ENCODE data around the gene CRISPLD2.
"Not testable (repeated sequence)": the region's sequence is repeated elsewhere in the genome, so short reads cannot be mapped to it uniquely, and the experiment has no call there.

CRISPLD2 gene

DNA sequence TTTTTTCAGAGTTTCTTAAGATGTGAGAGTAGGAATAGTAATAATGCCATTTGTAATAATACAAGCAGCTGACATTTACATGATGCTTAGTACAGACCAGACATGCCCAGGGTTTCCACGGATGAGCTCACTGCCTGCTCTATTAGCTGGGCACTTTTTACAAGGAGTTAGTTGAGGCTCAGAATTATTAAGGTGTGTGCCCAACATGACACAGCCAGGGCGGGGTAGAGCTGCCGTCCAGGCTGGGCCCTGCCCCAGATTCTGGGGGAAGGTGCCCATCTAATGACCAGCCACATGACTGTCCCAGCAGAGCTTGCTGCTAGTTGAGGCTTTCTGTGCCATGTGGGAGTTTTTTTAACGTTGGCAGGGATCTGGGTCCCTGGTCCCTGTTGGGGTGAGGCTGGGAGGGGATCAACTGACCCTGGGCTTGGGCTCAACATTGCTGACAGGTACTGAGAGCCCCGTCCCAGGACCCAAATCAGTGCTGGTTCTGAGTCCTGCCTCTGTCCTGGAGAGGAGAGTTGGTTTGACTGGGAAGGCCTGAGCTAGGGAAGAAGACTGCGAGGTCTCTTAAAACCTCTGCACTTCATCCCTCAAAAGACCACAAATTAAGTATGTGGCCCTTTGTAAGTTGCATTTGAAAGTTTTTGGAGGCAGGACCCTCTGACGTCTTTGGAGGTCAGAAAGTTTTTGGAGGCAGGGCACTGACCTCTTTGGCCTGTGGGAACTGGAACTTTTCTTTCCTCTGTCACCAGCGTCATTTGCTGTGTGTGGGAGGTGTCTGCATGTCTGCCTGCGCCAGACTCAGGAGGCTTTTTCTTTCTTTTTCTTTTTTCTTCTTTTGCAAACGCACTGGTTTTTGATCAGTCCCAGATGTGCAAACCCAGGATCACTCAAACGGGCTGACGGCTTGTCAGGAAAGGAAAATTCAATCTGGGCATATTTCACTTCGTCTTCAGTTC lies 2.2 kb downstream of the CRISPLD2 start:
- DNase-seq (ENCODE audit: low read depth in 2 of 3, low spot score in 1 of 3) = no peak

DNA sequence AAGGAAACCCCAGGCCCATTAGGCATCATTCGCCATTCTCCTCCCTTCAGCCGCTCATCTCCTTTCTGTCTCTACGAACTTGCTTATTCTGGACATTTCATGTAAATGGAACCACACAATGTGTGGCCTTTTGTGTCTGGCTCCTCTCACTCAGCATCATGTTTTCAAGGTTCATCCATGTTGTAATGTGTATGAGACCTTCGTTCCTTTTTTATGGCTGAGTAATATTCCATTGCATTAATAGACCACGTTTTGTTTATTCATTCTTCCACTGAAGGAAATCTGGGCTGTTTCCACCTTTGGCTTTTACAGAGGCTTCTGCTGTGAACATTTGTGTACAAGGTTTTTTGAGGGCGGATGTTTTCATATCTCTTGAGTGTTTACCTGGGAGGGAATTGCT lies 3.2 kb downstream of the CRISPLD2 start:
- no peak for DNase-seq (ENCODE audit: low read depth in 2 of 3, low spot score in 1 of 3)

DNA sequence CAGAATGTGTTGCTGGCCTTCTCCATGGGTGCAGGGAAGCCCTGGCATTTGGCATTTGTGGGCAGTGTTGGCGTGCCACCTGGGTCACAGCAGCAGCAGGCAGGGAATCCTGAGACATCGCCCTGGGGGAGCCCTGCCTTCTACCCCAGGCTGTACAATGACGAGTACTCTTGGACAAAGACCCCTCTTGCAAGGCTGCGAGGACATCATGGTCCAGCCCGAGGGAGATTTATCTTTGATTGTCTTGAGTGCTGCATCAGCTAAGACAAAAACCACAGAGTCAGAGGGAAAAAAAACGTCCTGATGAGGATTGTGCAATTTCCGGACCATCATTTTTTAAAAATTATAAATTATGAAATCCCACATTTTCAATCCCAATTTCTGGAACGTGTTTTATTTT lies 3.7 kb downstream of the CRISPLD2 start:
- no peak for DNase-seq (ENCODE audit: low read depth in 2 of 3, low spot score in 1 of 3)

DNA sequence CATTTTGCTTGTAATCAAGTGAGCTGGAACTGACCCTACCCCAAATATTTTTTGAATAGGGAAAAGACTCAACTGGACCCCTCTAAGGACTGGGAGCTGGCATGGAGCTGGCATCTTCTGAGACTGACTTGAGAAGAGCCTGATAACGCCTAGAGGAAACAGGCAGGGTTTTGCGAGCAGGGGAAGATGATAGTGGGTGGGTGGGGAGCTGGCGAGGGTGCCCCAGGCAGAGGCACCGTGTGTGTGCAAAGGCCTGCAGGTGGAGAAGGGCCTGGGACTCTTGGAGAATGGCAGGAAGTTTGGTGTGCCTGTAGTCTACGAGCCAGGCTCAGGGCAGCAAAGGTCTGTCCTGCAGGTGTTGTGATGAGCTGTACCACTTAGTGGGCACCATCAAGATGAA lies 4.1 kb downstream of the CRISPLD2 start:
- no peak for DNase-seq (ENCODE audit: low read depth in 2 of 3, low spot score in 1 of 3)

- no peak for DNase-seq (ENCODE audit: low read depth in 2 of 3, low spot score in 1 of 3)
Observed at GRCh38 chr16:84825896-84826557, 6.2 kb downstream of the CRISPLD2 start.

GRCh38 chr16:84826558-84826941 lies 6.8 kb downstream of the CRISPLD2 start:
- no peak for DNase-seq (ENCODE audit: low read depth in 2 of 3, low spot score in 1 of 3)

- DNase-seq (ENCODE audit: low read depth in 2 of 3, low spot score in 1 of 3) = no peak
Observed at GRCh38 chr16:84827131-84827574, 7.4 kb downstream of the CRISPLD2 start.

GRCh38 chr16:84827897-84828296 lies 8.1 kb downstream of the CRISPLD2 start:
- DNase-seq (ENCODE audit: low read depth in 2 of 3, low spot score in 1 of 3) = no peak

DNA sequence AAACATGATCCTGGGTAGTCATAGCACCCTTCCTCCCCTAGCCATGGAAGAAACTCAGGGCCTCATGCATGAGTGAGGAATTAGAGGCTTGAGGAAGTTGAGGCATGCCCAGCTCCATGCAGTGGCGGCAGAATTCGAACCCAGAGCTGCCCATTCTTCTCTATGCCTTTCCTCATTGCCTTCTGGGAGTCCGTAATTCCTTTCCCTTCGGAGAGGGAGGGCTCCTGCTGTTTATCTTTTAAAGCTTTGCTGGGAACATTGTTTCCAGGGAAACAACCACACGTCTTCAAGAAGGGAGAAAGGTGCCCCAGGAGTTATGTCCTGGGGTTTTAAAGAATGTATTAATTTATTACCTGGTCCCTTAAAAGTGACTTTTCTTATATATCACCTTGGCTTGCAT lies 8.5 kb downstream of the CRISPLD2 start:
- no peak for DNase-seq (ENCODE audit: low read depth in 2 of 3, low spot score in 1 of 3)

- no peak for DNase-seq (ENCODE audit: low read depth in 2 of 3, low spot score in 1 of 3)
Observed at GRCh38 chr16:84829168-84829965, 9.6 kb downstream of the CRISPLD2 start.

- no peak for DNase-seq (ENCODE audit: low read depth in 2 of 3, low spot score in 1 of 3)
Observed at GRCh38 chr16:84830765-84831384, 11.1 kb downstream of the CRISPLD2 start.

- not testable (repeated sequence) for DNase-seq (ENCODE audit: low read depth in 2 of 3, low spot score in 1 of 3)
Observed at GRCh38 chr16:84831728-84832127, 11.9 kb downstream of the CRISPLD2 start.

DNA sequence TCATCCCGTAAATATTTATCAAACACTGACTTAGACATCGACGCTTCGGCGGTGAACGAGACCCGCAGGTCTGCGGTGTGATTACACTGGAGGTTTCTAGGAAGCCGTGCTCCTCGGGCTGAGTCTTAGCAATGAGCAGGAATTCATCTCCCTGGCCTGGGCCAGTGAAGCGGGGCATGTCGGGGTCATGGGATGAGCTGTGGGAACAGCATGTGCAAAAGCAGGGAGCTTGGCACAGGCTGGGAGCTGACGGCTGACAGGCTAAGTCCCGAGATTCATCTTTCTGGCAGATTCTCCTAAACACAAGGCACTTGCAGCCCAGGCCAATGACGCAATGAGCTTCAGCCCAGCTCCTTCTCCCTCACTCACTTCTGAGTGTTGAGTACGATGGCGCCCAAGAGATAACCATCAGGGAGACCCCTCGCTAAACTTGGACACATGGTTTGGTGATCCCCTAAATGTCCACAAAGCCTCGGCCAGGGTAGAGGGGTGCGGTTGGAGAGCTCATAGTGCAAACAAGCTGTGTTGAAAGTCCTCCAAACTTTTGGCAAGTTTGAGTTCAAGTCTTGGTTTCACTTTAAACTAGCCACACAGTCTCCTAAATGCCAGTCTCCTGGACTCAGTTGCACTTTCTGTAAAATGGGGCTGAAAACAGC lies 12.8 kb downstream of the CRISPLD2 start:
- DNase-seq (ENCODE audit: low read depth in 2 of 3, low spot score in 1 of 3) = no peak

DNA sequence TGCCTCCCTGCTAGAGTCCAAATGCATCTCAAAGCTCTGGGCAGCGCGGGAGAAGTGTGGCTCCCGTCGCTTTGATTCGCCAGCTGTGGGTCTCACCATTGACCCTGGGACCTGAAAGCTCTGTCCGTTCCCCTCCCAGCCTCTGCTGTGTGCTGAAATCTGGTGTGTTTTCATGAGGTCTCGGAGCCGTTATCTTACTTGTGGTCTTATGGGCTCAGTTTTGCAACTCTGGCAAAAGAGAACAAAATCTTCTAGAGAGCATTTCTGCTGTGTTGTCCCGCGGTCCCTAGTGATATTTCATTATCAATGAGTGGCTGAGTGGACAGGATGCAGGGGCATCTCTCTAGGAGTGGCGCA lies 13.3 kb downstream of the CRISPLD2 start:
- no peak for DNase-seq (ENCODE audit: low read depth in 2 of 3, low spot score in 1 of 3)

GRCh38 chr16:84833542-84834402 lies 14.0 kb downstream of the CRISPLD2 start:
- no peak for DNase-seq (ENCODE audit: low read depth in 2 of 3, low spot score in 1 of 3)

- no peak for DNase-seq (ENCODE audit: low read depth in 2 of 3, low spot score in 1 of 3)
Observed at GRCh38 chr16:84834403-84834772, 14.6 kb downstream of the CRISPLD2 start.

- DNase-seq (ENCODE audit: low read depth in 2 of 3, low spot score in 1 of 3) = no peak
Observed at GRCh38 chr16:84836234-84836647, 16.5 kb downstream of the CRISPLD2 start.

DNA sequence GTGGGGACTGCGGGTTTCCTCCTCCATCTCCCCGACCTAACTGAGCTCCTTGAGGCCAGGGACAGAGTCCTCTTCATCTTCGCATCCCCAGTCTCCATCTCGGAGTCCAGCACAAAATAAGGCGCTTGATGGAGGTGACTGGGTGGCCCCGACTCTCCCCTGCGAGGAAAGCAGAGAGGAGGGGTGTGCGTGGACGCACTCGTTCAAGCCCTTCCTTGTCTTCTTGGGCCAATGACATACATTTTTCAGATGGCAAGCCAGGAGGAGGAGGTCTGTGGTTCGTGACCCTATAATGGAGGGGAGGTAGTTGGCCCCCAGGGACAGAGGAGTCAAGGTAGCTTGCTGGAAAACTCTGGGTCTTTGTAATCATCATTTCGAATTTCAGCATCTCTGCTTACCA lies 17.2 kb downstream of the CRISPLD2 start:
- DNase-seq (ENCODE audit: low read depth in 2 of 3, low spot score in 1 of 3) = no peak

DNA sequence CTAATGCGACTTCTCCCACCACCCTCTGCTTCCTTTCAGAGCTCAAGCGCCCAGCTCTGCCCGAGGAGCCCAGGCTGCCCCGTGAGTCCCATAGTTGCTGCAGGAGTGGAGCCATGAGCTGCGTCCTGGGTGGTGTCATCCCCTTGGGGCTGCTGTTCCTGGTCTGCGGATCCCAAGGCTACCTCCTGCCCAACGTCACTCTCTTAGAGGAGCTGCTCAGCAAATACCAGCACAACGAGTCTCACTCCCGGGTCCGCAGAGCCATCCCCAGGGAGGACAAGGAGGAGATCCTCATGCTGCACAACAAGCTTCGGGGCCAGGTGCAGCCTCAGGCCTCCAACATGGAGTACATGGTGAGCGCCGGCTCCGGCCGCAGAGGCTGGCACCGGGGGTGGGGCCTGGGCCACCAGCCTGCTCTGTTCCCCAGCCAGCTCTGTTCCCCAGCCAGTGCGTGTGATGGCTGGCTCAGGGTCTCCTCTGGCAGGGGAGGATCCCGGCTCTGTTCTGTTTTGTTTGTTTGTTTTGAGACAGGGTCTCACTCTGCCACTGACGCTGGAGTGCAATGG lies 18.7 kb downstream of the CRISPLD2 start:
- no peak for DNase-seq (ENCODE audit: low read depth in 2 of 3, low spot score in 1 of 3)

All from stimulated activated CD4-positive, alpha-beta T cell treated with anti-CD3 and anti-CD28 coated beads, Interleukin-12 subunit alpha, Interleukin-12 subunit beta, amount 100 ng/mL, for 48 hours (primary cell).